ENCODE data around the gene ARHGEF37.

Gene ARHGEF37

GRCh38 chr5:149675610-149676201 lies 94.4 kb downstream of the ARHGEF37 start:
- no peak for DNase-seq (ENCODE audit: low spot score)

GRCh38 chr5:149677731-149678130 lies 96.4 kb downstream of the ARHGEF37 start:
- no peak for DNase-seq (ENCODE audit: low spot score)

GRCh38 chr5:149679876-149680809 lies 98.8 kb downstream of the ARHGEF37 start:
- no peak for DNase-seq (ENCODE audit: low spot score)

- no peak for DNase-seq (ENCODE audit: low spot score)
Measured at GRCh38 chr5:149680810-149681221, 99.5 kb downstream of the ARHGEF37 start.

GRCh38 chr5:149681252-149681651 lies 100.0 kb downstream of the ARHGEF37 start:
- DNase-seq (ENCODE audit: low spot score), result no peak

GRCh38 chr5:149681922-149682321 lies 100.6 kb downstream of the ARHGEF37 start:
- DNase-seq (ENCODE audit: low spot score), result no peak

- no peak for DNase-seq (ENCODE audit: low spot score)
Measured at GRCh38 chr5:149682532-149683075, 101.3 kb downstream of the ARHGEF37 start.

- DNase-seq (ENCODE audit: low spot score), result no peak
Measured at GRCh38 chr5:149683964-149684363, 102.7 kb downstream of the ARHGEF37 start.

GRCh38 chr5:149684371-149684770 lies 103.1 kb downstream of the ARHGEF37 start:
- DNase-seq (ENCODE audit: low spot score), result no peak
